Measurements from ENCODE around the gene NTHL1.

Gene NTHL1

DNA sequence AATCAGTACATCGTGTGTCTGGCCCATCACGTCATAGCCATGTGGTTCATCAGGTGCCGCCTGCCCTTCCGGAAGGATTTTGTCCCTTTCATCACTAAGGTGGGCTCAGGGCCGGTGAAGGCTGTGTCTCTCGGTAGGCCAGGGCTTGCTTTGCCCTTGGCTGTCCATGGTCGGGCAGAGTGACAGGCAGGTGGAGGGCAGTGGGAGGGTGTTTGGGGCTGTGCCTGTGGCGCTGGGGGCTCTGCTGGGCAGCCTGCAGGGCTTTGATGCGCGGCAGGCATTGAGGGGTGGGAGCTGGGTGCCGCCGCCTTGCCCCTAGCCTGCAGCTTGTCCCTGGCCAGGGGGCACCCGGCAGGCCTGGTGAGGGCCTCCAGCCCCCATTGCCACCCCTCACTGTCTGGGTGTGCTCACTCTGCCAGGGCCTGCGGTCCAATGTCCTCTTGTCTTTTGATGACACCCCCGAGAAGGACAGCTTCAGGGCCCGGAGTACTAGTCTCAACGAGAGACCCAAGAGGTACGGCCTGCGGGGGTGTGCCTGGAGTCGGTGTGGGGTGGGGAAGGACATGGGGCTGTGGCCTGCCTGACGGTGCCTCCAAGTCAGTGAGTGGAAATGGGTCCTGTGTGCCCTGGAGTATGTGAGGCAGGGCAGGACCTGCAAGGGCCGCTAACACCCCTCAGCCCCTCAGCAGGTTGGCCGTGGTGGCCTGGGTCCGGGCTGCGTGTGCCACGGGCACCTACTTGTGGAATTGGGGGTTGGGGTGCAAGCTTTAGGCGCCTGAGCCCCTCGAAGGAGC is 28.6 kb upstream of the NTHL1 start:
- Histone ChIP-seq H3K27ac (no peak overlapping the region), H3K9ac (ENCODE audit: insufficient read length) (no peak overlapping the region), H3K4me3 (no peak overlapping the region), H3K36me3 (ENCODE audit: insufficient read depth, low read length) (no peaks in the 10 kb centered on the region; the same call in 1 of the 2 replicates), H3K9me3 (ENCODE audit: low read depth, low read length) (no peaks in the 10 kb centered on the region)
- DNase-seq (ENCODE audit: low read depth, low spot score), result no peak
- TF ChIP-seq FOXP2 (optimal IDR thresholded peaks at IDR 0.05; ENCODE audit: control extremely low read depth, extremely low read length, insufficient read depth), result no peak
- no peak for TF ChIP-seq EZH2 (IDR thresholded peaks at IDR 0.05)
- TF ChIP-seq POLR2AphosphoS5 (IDR thresholded peaks at IDR 0.05; ENCODE audit: borderline replicate concordance, low read depth, low read length), result no peak

DNA sequence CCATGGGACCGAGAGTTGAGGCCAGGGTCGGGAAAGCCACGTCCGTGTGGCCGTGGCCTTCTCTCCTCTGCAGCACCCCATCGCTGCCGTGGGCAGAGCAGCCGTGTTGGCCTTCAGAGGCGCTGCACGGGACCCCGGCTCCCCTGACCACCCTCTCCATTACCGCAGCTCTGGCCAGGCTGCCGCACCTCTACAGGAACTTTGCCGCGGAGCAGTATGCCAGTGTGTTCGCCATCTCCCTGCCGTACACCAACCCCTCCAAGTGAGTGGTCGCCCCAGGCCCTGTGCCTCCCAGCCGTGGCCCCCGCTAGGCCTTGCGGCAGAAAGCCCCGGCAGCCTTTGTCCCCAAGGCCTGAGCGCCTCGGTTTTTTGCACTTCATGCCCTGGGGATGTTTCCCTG is 28.0 kb upstream of the NTHL1 start:
- no peak for DNase-seq (ENCODE audit: low read depth, low spot score)
- TF ChIP-seq POLR2AphosphoS5 (IDR thresholded peaks at IDR 0.05; ENCODE audit: borderline replicate concordance, low read depth, low read length), result no peak
- no peak for TF ChIP-seq EZH2 (IDR thresholded peaks at IDR 0.05)
- no peak for TF ChIP-seq FOXP2 (optimal IDR thresholded peaks at IDR 0.05; ENCODE audit: control extremely low read depth, extremely low read length, insufficient read depth)
- Histone ChIP-seq H3K9ac (ENCODE audit: insufficient read length) (no peak overlapping the region), H3K36me3 (ENCODE audit: insufficient read depth, low read length) (no peaks in the 10 kb centered on the region; the same call in 1 of the 2 replicates), H3K9me3 (ENCODE audit: low read depth, low read length) (no peaks in the 10 kb centered on the region), H3K4me3 (no peak overlapping the region), H3K27ac (no peak overlapping the region)

DNA sequence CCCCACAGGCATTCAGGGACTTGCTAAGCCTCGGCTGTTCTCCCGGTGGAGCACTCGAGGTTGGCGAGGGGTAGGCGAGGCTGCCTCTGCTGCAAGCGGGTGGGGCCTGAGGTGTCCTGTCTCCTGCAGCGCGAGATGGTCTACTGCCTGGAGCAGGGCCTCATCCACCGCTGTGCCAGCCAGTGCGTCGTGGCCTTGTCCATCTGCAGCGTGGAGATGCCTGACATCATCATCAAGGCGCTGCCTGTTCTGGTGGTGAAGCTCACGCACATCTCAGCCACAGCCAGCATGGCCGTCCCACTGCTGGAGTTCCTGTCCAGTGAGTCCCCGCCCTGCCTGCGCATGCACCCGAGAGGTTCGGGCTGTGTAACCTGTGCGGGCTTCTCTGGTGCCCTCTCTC is 26.4 kb upstream of the NTHL1 start:
- Histone ChIP-seq H3K9me3 (ENCODE audit: low read depth, low read length) (no peaks in the 10 kb centered on the region), H3K36me3 (ENCODE audit: insufficient read depth, low read length) (no peaks in the 10 kb centered on the region; the same call in 1 of the 2 replicates), H3K4me3 (no peak overlapping the region), H3K27ac (no peak overlapping the region), H3K9ac (ENCODE audit: insufficient read length) (no peak overlapping the region)
- no peak for TF ChIP-seq FOXP2 (optimal IDR thresholded peaks at IDR 0.05; ENCODE audit: control extremely low read depth, extremely low read length, insufficient read depth)
- TF ChIP-seq POLR2AphosphoS5 (IDR thresholded peaks at IDR 0.05; ENCODE audit: borderline replicate concordance, low read depth, low read length), result no peak
- TF ChIP-seq EZH2 (IDR thresholded peaks at IDR 0.05), result no peak
- DNase-seq (ENCODE audit: low read depth, low spot score), result no peak

DNA sequence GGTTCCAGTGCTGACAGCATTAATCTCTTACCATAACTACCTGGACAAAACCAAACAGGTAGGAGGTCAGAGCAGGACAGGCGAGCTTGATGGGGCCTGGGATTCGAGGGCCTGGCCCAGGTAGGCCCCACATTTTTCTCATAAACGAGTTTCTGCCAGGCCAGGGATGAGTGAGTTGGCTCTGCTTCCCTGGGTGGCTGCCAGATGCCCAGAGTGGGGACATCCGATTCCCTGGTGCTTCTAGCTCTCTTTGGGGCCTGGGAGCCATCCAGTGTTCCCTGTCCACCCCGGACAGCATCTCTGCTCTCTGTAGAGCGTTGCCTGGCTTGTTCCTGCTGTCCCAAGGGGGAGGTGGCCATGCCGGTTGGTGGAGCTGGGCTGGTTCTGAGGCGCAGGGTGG is 25.3 kb upstream of the NTHL1 start:
- Histone ChIP-seq H3K36me3 (ENCODE audit: insufficient read depth, low read length) (no peaks in the 10 kb centered on the region; the same call in 1 of the 2 replicates), H3K9ac (ENCODE audit: insufficient read length) (no peak overlapping the region)

DNA sequence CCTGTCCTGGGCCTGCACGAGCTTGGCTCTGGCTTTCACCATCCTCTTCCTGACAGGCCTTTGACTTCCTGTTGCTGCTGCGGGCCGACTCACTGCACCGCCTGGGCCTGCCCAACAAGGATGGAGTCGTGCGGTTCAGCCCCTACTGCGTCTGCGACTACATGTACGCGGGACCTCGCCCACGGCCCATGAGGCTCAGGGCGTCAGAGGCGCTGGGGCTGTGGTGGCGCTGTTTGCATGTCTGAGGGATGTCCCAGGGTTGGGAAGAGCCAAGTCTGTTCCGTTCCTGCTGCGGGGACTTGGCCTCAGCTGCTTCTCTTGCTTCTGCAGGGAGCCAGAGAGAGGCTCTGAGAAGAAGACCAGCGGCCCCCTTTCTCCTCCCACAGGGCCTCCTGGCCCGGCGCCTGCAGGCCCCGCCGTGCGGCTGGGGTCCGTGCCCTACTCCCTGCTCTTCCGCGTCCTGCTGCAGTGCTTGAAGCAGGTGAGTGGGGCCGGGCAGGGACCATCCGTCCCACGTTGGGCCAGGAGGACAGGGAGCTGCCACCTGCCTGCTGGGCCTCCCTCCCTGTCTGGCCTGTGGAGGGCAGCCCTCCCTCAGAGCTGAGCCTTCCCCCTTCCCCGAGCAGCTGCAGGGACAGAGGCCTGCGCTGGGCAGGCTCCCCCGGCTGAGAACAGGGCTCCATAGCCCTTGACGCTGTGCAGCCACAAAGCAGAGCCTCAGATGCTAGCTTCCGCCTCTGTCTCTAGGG is 24.0 kb upstream of the NTHL1 start:
- DNase-seq (ENCODE audit: low read depth, low spot score), result no peak

More for the DNA sequence above, 25.3 kb upstream of the NTHL1 start:
- DNase-seq (ENCODE audit: low read depth, low spot score), result no peak
- Histone ChIP-seq H3K4me3 (no peak overlapping the region), H3K9me3 (ENCODE audit: low read depth, low read length) (no peaks in the 10 kb centered on the region), H3K27ac (no peak overlapping the region)
- TF ChIP-seq POLR2AphosphoS5 (IDR thresholded peaks at IDR 0.05; ENCODE audit: borderline replicate concordance, low read depth, low read length), result no peak
- TF ChIP-seq EZH2 (IDR thresholded peaks at IDR 0.05), result no peak
- TF ChIP-seq FOXP2 (optimal IDR thresholded peaks at IDR 0.05; ENCODE audit: control extremely low read depth, extremely low read length, insufficient read depth), result no peak

DNA sequence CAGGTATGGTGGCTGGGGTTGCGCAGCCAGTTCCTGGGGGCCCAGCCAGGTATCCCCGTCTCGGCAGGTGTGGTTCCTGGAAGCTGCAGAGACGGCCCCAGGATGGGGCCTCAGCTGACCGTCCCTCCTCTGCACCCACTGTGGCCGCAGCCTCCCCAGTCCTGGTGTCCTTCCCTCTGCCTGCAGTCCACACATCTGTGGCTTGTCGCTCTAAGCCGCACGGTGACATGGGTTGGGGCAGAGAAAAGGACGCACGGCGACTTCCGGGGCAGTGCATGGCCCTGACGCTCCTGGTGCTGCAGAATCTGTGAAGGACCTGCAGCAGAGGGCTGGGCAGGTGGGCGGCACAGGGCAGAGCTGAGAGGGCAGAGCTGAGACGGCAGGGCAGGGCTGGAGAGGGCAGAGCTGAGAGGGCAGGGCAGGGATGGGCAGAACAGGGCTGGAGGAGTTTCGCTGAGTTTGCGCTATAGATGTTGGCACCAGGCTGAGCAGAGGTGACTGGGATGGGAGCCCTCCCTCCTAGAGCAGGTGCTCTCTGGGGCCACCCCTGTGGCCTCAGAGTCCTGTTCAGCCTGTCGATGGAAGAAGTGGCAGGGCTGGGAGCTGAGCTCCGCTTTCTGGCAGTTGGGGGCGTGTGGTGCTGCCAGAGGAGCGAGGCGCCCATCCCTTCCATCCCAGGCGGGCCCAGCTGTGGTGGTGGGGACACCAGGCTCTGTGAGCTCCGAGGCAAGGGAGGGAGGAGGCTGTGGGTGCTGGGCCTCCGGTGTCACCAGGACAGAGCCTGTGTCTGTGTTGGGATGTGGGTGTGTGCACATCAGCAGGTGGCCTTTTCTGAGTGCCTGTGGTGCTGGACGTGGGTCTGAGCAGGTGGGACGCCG is 23.2 kb upstream of the NTHL1 start:
- Histone ChIP-seq H3K9ac (ENCODE audit: insufficient read length) (no peak overlapping the region), H3K36me3 (ENCODE audit: insufficient read depth, low read length) (peaks cover 6% of the 10 kb centered on the region)

More for the DNA sequence above, 24.0 kb upstream of the NTHL1 start:
- no peaks in the 10 kb centered on the region; the same call in 1 of the 2 replicates for H3K36me3 ChIP-seq (ENCODE audit: insufficient read depth, low read length)
- H3K27ac ChIP-seq, result no peak overlapping the region
- no peaks in the 10 kb centered on the region for H3K9me3 ChIP-seq (ENCODE audit: low read depth, low read length)
- TF ChIP-seq FOXP2 (optimal IDR thresholded peaks at IDR 0.05; ENCODE audit: control extremely low read depth, extremely low read length, insufficient read depth), result no peak
- TF ChIP-seq POLR2AphosphoS5 (IDR thresholded peaks at IDR 0.05; ENCODE audit: borderline replicate concordance, low read depth, low read length), result no peak
- TF ChIP-seq EZH2 (IDR thresholded peaks at IDR 0.05), result no peak
- H3K4me3 ChIP-seq, result no peak overlapping the region
- H3K9ac ChIP-seq (ENCODE audit: insufficient read length), result no peak overlapping the region

DNA sequence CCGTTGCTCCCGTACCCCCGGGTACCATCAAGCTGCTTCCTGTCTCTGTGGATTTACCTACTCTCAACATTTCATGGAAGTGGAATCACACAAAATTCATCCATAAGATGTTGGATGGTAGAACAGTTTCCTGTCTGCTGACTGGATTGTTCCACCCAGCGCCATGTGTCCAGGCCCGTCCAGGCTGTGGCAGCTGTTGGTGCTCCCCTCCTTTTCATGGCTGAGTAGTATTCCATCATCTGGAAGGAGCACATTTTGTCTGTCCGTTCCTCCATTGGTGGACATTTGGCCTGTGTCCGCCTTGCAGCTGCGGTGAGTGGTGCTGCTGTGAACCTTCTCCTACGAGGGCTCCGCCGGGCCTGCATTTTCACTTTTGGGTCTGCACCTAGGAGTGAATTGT is 18.5 kb upstream of the NTHL1 start:
- TF ChIP-seq POLR2AphosphoS5 (IDR thresholded peaks at IDR 0.05; ENCODE audit: borderline replicate concordance, low read depth, low read length), result no peak
- TF ChIP-seq EZH2 (IDR thresholded peaks at IDR 0.05), result no peak
- no peak for TF ChIP-seq FOXP2 (optimal IDR thresholded peaks at IDR 0.05; ENCODE audit: control extremely low read depth, extremely low read length, insufficient read depth)
- Histone ChIP-seq H3K36me3 (ENCODE audit: insufficient read depth, low read length) (peaks cover 10% of the 10 kb centered on the region), H3K27ac (no peak overlapping the region), H3K4me3 (no peak overlapping the region), H3K9me3 (ENCODE audit: low read depth, low read length) (no peaks in the 10 kb centered on the region), H3K9ac (ENCODE audit: insufficient read length) (no peak overlapping the region)
- DNase-seq (ENCODE audit: low read depth, low spot score), result no peak

More for the DNA sequence above, 23.2 kb upstream of the NTHL1 start:
- Histone ChIP-seq H3K27ac (no peak overlapping the region), H3K9me3 (ENCODE audit: low read depth, low read length) (no peaks in the 10 kb centered on the region), H3K4me3 (no peak overlapping the region)
- DNase-seq (ENCODE audit: low read depth, low spot score), result no peak
- TF ChIP-seq FOXP2 (optimal IDR thresholded peaks at IDR 0.05; ENCODE audit: control extremely low read depth, extremely low read length, insufficient read depth) (no peak), POLR2AphosphoS5 (IDR thresholded peaks at IDR 0.05; ENCODE audit: borderline replicate concordance, low read depth, low read length) (no peak), EZH2 (IDR thresholded peaks at IDR 0.05) (no peak)

Measured in SK-N-MC (cell line).